Natural killer cell (primary cell): ENCODE results near the gene LBHD2. TPM values are rescaled to one million over a fixed set of nuclear protein-coding genes. Genes with fewer than 3 reads are reported as not detected.

Experiments used
- ATAC-seq, 3 donors: fragments of 150-1000 bp in 2 of 3; fragments of 200-7000 bp in 1 of 3; cut with Tn5 transposase; 1 replicate in 1 of 3; 2 replicates in 2 of 3; pipeline ENCODE4 v1.10.0; 2021; ENCODE audit warnings: mild to moderate bottlenecking in 2 of 3, moderate library complexity in 2 of 3
- DNase-seq, 2 donors: peaks; one replicate each; pipeline versions ENCODE4 v3.0.0 to v3.0.0-alpha.2; 2013 to 2021; ENCODE audit warnings: mixed read lengths in 1 of 2
- H3K27ac ChIP-seq: one replicate; pipeline ENCODE4 v1.5.1; 2013; ENCODE audit warnings: mild to moderate bottlenecking, low read length
- H3K27me3 ChIP-seq: one replicate; pipeline ENCODE4 v1.6.1; 2013; ENCODE audit warnings: low read length; ENCODE audit not compliant: control insufficient read depth, insufficient read depth
- H3K36me3 ChIP-seq: one replicate; pipeline ENCODE4 v1.6.1; 2013; ENCODE audit warnings: low read length; ENCODE audit not compliant: control insufficient read depth, insufficient read depth
- H3K4me1 ChIP-seq: one replicate; pipeline ENCODE4 v1.6.1; 2013; ENCODE audit warnings: low read length; ENCODE audit not compliant: control insufficient read depth, insufficient read depth
- H3K4me3 ChIP-seq: one replicate; pipeline ENCODE4 v1.5.1; 2013; ENCODE audit warnings: low read length
- H3K9me3 ChIP-seq: one replicate; pipeline ENCODE4 v1.6.1; 2013; ENCODE audit warnings: low read length; ENCODE audit not compliant: control insufficient read depth, insufficient read depth
- H3K27ac Mint-ChIP-seq, 2 donors: one replicate each; pipeline ENCODE4 v1.8.0; 2022; ENCODE audit warnings: mild to moderate bottlenecking in 2 of 2, mixed read lengths in 2 of 2, moderate library complexity in 1 of 2
- H3K27me3 Mint-ChIP-seq, 2 donors: one replicate each; pipeline ENCODE4 v1.8.0; 2022; ENCODE audit warnings: low read depth in 2 of 2, mixed read lengths in 2 of 2
- H3K36me3 Mint-ChIP-seq: one replicate; pipeline ENCODE4 v1.8.0; 2022; ENCODE audit warnings: mixed read lengths
- H3K4me1 Mint-ChIP-seq, 2 donors: one replicate each; pipeline ENCODE4 v1.8.0; 2022; ENCODE audit warnings: mixed read lengths in 2 of 2
- H3K4me3 Mint-ChIP-seq: one replicate; pipeline ENCODE4 v1.8.0; 2022; ENCODE audit warnings: mild to moderate bottlenecking, moderate library complexity, mixed read lengths
- H3K9me3 Mint-ChIP-seq, 2 donors: one replicate each; pipeline ENCODE4 v1.8.0; 2022; ENCODE audit warnings: mixed read lengths in 2 of 2
- CTCF ChIP-seq: fragments of 200-600 bp; IDR thresholded peaks from one replicate; pipeline ENCODE4 v1.8.0; 2022; ENCODE audit warnings: antibody characterized with exemption
- WGBS: methylation state at CpG from one replicate; pipeline ENCODE4 v1.1.7; 2013; ENCODE audit warnings: missing lambda C conversion rate; ENCODE audit not compliant: insufficient coverage; 5-methylcytosine and 5-hydroxymethylcytosine counted together
- intact Hi-C: fragments of 100-400 bp; cut with micrococcal nuclease; formaldehyde crosslinking; loops from one replicate; pipeline ENCODE4 v1.14.2; 2022
- total RNA-seq, 4 donors: library from RNA; stranded (reverse); fragments of 120-200 nt in 1 of 4; gene quantifications; one replicate each; pipeline versions ENCODE4 v1.2.3 to v1.2.4, GENCODE V29; 2013 to 2022

LBHD2 gene
- total RNA-seq, 3 donors from 2014 or later (not counting 1 experiment from before 2014, with no cell fraction given) = not detected

DNA sequence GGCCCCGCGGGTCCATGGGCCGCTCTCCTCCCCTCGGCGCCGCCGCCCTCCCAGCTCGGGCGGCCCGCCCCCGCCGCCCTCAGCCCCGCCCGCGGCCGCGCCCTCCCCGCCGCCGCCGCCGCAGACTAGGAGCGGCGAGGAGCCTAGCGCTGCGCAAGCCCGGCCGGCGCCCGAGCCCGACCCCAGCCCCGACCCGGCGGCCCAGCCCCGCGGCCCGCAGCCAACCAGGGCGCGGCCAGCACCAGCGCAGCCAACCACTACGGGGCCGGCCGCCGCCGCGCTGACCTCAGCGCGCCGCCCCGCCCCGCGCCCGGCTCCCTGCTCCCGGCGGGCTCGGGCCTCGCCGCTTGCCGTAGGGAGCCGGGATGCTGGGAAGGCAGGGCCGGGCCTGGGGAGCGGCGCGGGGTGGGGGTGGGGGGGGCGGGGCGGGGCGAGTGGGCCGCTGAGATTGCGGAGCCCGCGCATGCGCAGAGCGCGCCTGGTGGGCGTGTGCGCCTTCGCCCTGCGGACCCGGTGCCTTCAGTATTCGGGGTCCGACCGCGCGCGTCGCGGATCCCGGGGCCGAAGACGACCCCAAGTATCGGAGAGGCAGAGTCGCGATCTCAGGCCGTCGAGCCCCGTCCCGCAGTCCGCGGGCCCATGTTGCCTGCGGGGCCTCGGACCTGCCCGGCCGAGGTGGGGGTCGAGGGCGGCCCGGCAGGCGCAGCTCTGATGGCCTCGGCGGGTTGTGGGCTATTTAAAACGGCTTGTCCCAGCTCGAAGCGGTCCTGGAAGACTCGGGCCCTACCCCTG is 26.4 kb upstream of the LBHD2 start, which contains the start of gene CDC42BPB:
TSS of gene CDC42BPB (minus strand) at position 178 of the 792 bp plus-strand sequence. CDS start 376 bp downstream, outside the sequence.
- no peaks in the 10 kb centered on the region for H3K36me3 ChIP-seq
- no peaks in the 10 kb centered on the region for H3K9me3 Mint-ChIP-seq
- 2% methylated on average over 102 of the region's 113 CpGs for WGBS
- ATAC-seq (peak; percentile 77 to 86 (median 84)), DNase-seq (peak; percentile 31 to 72)
- peaks cover 6 to 13% of the 10 kb centered on the region in 2 donors for H3K4me1 Mint-ChIP-seq
- H3K4me3 ChIP-seq = peak within 1 kb of the TSS; percentile 13
- H3K36me3 Mint-ChIP-seq = no peaks in the 10 kb centered on the region
- peaks cover 14% of the 10 kb centered on the region for H3K4me1 ChIP-seq
- peaks cover 34 to 38% of the 10 kb centered on the region in 2 donors for H3K27me3 Mint-ChIP-seq
- H3K27ac ChIP-seq = no peak within 1 kb of the TSS
- TF ChIP-seq CTCF = no peak
- no peaks in the 10 kb centered on the region for H3K9me3 ChIP-seq
- intact Hi-C loops = no loop called here
- H3K4me3 Mint-ChIP-seq = peak within 1 kb of the TSS; percentile 60
- H3K27ac Mint-ChIP-seq = no peak within 1 kb of the TSS
- H3K27me3 ChIP-seq = peaks cover 8% of the 10 kb centered on the region

DNA sequence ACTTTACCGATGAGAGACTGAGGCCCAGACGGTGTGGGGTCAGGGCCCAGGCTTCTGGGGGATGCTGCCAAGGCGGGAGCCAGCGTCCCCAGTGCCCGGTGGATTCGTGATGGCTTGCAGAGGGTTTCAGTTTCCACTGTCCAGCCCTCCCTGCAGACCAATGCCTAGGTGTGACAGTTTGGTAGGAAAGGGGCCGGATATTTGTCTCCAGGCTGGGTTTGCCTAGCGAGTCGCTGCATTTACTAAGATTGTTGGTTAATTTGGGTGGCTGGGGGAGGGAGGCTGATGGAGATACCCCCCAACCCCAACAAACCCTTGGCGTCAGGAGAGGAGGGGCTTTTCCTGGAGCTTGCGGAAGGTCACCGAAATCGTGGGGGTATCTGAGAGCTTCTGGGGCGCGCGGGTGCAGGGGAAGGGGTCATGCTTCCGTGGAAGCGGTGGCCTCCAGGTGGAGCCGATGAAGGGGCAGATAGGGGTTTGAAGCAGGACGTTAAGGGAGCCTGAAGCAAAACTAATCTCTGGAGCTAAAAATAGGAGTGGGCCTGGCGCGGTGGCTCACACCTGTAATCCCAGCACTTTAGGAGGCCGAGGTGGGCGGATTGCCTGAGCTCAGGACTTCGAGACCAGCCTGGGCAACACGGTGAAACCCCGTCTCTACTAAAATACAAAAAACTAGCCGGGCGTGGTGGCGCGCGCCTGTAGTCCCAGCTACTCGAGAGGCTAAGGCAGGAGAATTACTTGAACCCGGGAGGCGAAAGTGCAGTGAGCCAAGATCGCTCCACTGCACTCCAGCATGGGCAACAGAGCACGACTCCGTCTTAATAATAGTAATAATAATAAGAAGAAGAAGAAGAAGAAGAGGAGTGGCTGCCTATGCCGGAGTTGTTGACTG is 25.6 kb upstream of the LBHD2 start:
- intact Hi-C loops = no loop called here

DNA sequence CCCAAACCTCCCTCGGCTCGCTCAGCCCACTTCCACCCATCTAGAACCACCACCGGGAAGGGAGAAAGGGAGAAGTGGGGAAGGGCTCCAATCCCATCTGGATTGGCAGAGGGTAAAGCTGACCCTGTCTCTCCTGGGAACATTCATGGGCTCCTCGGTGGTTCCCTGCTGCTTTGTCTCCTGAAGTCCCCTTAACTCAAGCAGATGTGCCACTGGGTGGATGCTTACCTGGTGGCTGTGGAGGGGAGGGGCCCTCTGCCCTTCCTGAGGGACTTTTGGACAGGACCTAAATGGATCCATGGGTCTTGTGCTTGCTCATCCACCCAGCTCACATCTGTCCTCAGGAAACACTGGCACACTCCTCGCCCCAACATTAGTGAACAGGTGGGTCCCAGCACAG is 24.5 kb upstream of the LBHD2 start:
- H3K4me3 Mint-ChIP-seq = no peak overlapping the region
- peaks cover 34% of the 10 kb centered on the region in 2 donors for H3K27me3 Mint-ChIP-seq
- Histone ChIP-seq H3K27ac (no peak overlapping the region), H3K27me3 (peaks cover 8% of the 10 kb centered on the region), H3K9me3 (no peaks in the 10 kb centered on the region), H3K4me3 (no peak overlapping the region), H3K4me1 (peaks cover 14% of the 10 kb centered on the region), H3K36me3 (no peaks in the 10 kb centered on the region)
- peaks cover 6 to 13% of the 10 kb centered on the region in 2 donors for H3K4me1 Mint-ChIP-seq
- 81% methylated on average over 3 of the region's 5 CpGs for WGBS
- H3K9me3 Mint-ChIP-seq = no peaks in the 10 kb centered on the region
- no peak for TF ChIP-seq CTCF
- no peak for DNase-seq
- ATAC-seq = no peak
- H3K36me3 Mint-ChIP-seq = no peaks in the 10 kb centered on the region
- intact Hi-C loops = no loop called here
- H3K27ac Mint-ChIP-seq = no peak overlapping the region

More for the DNA sequence above, 25.6 kb upstream of the LBHD2 start:
- peaks cover 14% of the 10 kb centered on the region for H3K4me1 ChIP-seq
- Mint-ChIP-seq H3K4me1 (peaks cover 6 to 13% of the 10 kb centered on the region in 2 donors), H3K9me3 (no peaks in the 10 kb centered on the region), H3K27ac (no peak overlapping the region), H3K36me3 (no peaks in the 10 kb centered on the region), H3K27me3 (peaks cover 35 to 38% of the 10 kb centered on the region in 2 donors), H3K4me3 (peak overlapping the region; percentile 50)
- no peaks in the 10 kb centered on the region for H3K36me3 ChIP-seq
- peak overlapping the region; percentile 7 for H3K4me3 ChIP-seq
- peaks cover 8% of the 10 kb centered on the region for H3K27me3 ChIP-seq
- no peaks in the 10 kb centered on the region for H3K9me3 ChIP-seq
- TF ChIP-seq CTCF = no peak
- WGBS = 58% methylated on average over 36 of the region's 39 CpGs
- ATAC-seq (no peak), DNase-seq (no peak)
- no peak overlapping the region for H3K27ac ChIP-seq
